Fibroblast of the aortic adventitia (primary cell): ENCODE data around the gene MAB21L4. TPM values are rescaled to one million over a fixed set of nuclear protein-coding genes. Genes with fewer than 3 reads are reported as not detected.

ENCODE experiments used
- DNase-seq: peaks from one replicate; pipeline ENCODE4 v3.0.0-alpha.2; 2010; ENCODE audit warnings: low read depth
- H3K4me3 ChIP-seq: 2 replicates; pipeline ENCODE4 v1.5.1; 2011; ENCODE audit warnings: low read depth, mild to moderate bottlenecking, control low read depth, low read length, moderate library complexity
- CTCF ChIP-seq: IDR thresholded peaks from 2 replicates; pipeline ENCODE4 v1.5.1; 2011; ENCODE audit warnings: mild to moderate bottlenecking, low read length, control low read depth, inconsistent platforms; ENCODE audit not compliant: insufficient read depth
- total RNA-seq: library from RNA; depleted of rRNA; stranded (reverse); fragments of >200 nt; gene quantifications from 2 replicates; pipeline ENCODE4 v1.2.3, GENCODE V29; 2012; ENCODE audit warnings: low replicate concordance

The MAB21L4 gene
- total RNA-seq, 1 donor: not detected

GRCh38 chr2:240855670-240856069, 40.3 kb downstream of the MAB21L4 start:
- TF ChIP-seq CTCF: no peak
- no peak for DNase-seq
- H3K4me3 ChIP-seq: no peak overlapping the region

DNA sequence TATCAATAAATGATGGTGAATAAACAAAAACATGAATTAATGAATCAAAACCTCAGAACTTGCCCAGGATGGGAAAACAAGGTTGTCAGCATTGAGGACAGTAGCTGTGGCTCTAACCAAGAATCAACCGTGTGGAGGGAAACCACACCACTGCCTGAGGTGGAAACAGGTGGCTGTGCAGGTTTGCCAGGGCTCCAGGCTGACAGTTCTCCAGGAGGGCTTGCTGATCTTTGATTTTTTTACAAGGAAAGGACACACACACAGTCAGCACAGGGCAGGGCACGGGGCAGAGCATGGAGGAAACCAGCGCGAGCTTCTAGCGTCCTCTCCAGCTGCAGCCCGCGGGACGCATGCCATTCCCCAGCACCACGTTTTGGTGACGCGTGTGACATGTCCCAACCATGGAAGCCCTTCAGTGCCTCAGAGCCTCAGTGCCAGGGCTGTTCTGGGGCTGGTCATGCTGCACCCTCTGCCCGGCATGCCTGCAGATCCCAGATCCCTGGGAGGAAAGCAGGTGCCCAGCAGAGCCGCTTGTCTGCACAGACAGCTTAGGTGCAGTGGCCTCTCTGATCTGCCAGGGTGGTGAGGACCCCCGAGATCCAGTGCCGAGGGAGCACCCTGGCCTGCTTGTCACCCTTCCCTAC, 43.2 kb downstream of the MAB21L4 start:
- no peak for TF ChIP-seq CTCF
- no peak overlapping the region for H3K4me3 ChIP-seq
- DNase-seq: no peak

DNA sequence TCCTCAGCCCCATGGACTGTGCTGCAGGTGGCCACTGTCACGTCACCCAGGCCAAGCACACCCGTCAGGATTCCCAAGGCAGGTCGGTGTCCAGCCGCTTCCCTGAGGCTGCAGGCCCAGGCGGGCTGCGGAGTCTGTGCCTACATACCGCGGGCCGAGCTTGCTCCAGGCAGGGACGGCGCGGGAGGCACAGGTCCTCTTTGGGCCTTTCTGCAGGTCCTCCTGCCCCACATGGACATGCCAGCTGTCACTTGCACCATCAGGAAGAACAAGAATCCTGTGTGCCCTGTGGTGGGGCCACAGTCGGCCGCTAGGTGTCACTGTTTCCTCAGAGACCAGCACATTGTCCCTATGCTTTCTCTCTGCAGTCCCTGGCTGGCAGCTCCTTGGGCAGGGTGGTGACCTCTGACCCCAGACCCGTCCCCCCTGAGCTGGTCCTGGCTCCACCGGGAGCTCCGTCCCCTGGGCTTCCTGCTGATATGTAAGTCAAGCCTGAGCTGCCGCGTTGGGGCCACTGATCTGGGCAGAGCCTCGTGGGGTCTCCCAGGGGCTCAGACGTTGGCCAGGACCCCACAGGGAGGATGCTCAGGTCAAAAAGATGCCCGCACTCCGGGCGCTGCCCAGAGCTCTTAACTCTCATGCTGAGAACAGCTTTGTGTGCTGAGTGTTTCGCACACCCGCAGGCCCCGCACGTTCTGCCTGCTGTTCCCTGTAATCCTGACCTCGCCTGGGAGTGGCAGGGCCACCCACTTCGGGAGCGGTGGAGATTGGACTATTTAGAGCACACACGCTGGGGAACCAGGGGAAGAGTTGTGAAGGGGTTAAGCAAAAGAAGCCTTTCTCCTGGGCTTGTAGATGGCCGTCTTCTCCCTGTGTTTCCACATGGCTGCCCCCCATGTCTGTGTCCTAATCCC, 44.6 kb downstream of the MAB21L4 start:
- peak; percentile 97 for TF ChIP-seq CTCF
- no peak overlapping the region for H3K4me3 ChIP-seq
- peak; percentile 80 for DNase-seq

DNA sequence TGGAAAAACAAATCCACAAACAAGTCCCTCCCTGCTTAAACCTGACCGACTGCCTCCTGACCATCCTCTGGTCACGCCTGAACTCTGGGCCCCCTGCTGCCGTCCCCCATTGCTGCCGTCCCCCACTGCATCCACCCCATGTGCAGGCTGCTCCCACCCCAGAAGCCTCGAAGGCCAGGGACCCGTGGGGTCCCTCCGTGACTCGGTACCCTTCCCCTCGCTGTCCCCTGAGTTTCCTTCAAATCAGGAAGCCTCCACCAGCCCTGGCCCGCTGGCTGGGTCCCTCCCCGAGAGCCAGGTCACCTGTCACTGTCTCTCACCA, 45.2 kb downstream of the MAB21L4 start:
- no peak for TF ChIP-seq CTCF
- H3K4me3 ChIP-seq: no peak overlapping the region
- DNase-seq: no peak

- no peak for DNase-seq
- TF ChIP-seq CTCF: no peak
- no peak overlapping the region for H3K4me3 ChIP-seq
Measured at GRCh38 chr2:240850026-240850425, 45.9 kb downstream of the MAB21L4 start.

DNA sequence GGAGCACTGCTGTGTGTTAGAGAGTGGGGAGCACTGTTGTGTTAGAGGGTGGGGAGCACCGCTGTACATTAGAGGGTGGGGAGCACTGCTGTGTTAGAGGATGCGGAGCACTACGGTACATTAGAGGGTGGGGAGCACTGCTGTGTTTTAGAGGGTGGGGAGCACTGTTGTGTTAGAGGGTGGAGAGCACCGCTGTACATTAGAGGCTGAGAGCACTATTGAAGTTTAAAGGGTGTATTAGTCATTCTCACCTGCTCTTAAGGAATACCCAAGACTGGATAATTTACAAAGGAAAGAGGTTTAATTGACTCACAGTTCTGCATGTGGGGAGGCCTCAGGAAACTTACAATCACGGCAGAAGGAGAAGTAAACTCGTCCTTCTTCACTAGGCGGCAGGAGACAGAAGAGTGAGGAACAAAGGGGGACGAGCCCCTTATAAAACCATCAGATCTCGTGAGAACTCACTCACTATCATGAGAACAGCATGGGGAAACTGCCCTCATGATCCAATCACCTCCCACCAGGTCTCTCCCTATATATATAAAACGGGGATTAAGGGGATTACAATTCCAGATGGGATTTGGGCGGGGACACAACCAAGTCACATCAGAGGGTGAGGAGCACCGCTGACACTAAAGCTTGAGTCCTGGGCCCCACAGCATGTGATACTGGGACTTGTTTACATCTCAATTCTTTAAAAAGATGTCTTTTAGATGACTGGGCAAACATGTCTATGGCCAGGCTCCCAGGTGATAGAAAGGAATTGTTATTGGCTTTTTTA, 46.9 kb downstream of the MAB21L4 start:
- no peak overlapping the region for H3K4me3 ChIP-seq
- no peak for TF ChIP-seq CTCF
- DNase-seq: no peak
